Midbrain (tissue), 1 donor: ENCODE data around the gene ANKRD12.

Experiments
- DNase-seq: peaks from one replicate; lab custom pipeline; 2025; lab: John Stamatoyannopoulos, UW

The ANKRD12 gene

DNA sequence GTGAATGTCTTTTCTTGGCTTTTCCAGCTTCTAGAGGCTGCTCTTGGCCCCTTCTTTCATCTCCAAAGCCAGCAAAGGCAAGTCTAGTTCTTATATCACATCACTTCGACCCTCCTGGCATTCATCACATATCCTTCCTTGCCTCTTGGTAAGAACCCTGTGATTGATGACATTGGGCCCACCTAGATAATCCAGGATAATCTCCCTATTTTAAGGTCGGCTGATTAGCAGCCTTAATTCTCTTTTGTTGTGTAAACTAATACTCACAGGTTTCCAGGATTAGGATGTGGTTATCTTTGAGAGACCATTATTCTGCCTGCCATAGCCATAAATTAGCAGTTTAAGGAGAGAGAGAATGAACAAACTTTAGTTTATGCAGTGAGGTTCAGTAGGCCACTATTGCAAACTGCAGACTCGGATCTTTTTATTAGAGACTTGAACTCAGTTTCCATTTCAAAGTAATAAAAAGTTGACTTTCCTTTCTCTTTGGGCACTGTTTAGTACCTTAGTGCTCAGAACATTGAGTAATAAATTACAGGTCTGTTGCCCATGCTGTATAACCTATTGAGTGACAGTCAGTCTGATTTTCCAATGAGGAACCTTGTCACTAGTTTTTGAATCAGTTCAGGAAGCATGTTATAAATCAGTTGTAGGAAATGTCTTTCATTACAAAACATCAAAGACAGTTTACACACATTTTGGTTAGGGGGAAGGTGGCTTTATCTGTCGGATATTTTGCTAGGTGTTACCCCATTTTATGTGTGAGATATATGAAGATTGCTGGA lies 29.6 kb upstream of the ANKRD12 start:
- no peak for DNase-seq

DNA sequence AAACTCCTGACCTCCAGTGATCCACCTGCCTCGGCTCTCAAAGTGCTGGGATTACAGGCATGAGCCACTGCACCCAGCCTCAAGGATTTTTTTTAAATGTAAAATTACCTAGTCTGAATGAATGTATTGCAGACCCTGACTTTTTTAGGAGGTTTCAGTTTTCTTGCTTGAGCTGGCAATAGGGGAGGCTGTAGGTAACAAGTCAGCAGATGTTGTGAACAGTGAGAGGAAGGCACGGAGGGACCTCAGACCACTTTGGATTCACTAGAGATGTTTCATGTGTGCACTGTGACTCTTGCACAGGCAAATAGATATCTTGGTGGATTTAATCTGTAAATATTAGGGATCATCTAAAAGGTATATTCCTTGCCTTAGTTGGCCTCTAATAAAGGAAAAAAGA lies 27.7 kb upstream of the ANKRD12 start:
- no peak for DNase-seq

DNA sequence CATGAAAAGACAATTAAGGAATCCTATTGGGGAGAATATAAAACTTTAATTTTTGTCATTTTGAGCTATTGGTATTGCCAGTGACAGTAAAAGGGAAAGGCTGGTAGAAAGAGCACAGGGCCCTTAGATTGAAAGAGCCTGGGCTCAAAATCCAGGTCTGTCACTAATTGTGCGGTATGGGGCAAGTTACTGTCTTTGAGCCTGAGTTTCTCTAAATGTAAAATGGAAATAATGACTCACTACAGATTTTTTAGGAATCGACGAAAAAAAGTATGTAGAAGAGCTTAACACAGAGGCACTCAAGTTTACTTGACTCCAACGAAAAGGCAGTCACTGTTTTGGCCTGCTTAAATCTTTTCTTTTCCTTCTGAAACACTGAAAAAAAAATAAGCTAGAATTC lies 27.1 kb upstream of the ANKRD12 start:
- no peak for DNase-seq

- no peak for DNase-seq
These were observed 23.0 kb upstream of the ANKRD12 start for GRCh38 chr18:9113468-9114149.

DNA sequence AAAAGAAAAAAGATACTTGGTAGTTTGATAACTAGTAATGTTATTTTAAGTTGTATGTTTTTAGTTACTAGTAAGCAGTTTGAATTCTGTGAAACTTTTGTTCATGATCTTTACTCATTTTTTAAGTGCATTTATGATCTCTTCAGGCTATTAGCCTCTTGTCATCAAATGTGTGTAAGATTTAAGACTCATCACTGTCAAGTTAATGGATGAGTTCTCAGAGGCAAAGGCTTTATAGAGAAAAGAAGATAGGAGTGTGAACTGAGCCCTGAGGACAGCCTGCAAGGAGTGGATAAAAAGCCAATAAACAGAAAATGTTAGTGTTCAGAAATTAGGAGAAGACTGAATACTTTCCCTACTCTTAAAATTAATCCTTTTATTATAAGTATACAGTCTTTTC lies 20.6 kb upstream of the ANKRD12 start:
- DNase-seq: no peak

GRCh38 chr18:9117980-9118841 lies 18.4 kb upstream of the ANKRD12 start:
- no peak for DNase-seq

- DNase-seq: no peak
These were observed 15.8 kb upstream of the ANKRD12 start for GRCh38 chr18:9120796-9121195.

GRCh38 chr18:9123520-9123919 lies 13.1 kb upstream of the ANKRD12 start:
- DNase-seq: no peak

DNA sequence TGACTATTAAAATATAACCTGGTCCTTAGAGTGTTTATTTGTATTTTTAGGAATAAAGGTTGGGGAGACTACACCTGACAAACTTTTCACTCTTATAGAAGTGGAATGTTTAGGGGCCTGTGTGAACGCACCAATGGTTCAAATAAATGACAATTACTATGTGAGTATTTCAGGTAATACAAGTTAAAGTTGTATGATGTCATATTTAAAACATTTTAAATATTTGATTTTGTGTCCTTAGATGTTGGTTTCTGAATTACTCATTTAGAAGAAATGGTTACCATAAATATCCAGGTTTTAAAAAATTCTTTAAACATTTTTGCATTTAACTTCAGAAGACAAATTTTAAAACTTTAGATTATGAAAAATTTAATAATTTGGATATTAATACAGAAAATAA lies 11.8 kb upstream of the ANKRD12 start:
- no peak for DNase-seq

DNA sequence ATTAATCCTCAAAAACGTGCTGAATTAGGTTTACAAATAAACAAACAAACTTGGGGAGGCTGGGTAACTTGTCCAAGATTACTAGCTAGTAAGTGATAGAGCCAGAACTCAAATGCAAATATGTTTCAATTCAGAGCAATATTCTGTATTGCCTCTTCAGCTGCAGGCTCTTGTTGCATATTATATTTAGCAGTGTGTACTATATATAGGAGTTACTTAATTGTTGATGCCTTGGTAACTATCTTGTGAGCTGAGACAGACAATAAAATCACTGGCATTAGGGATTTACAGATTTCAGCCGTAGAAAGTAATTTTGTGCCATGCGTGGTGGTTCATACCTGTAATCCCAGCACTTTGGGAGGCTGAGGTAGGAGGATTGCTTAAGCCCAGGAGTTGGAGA lies 10.2 kb upstream of the ANKRD12 start:
- DNase-seq: no peak

DNA sequence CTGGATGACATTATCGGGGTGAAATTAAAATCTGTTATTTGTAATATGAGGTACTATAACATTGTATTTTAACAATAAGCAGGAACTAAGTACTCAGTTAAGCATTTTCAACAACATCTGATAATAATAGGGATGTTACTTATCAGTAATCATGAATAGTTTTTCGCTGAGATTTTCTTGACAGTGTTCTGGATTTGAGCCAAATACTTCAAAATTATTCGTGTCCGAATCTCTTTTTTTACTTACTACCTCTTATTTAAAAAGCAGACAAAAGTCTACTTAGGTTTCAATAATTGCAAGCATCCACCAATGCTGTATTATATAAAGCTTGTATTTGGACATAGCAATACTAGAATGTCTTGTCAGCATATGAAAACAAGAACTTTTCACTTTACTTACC lies 6.4 kb upstream of the ANKRD12 start:
- DNase-seq: no peak

DNA sequence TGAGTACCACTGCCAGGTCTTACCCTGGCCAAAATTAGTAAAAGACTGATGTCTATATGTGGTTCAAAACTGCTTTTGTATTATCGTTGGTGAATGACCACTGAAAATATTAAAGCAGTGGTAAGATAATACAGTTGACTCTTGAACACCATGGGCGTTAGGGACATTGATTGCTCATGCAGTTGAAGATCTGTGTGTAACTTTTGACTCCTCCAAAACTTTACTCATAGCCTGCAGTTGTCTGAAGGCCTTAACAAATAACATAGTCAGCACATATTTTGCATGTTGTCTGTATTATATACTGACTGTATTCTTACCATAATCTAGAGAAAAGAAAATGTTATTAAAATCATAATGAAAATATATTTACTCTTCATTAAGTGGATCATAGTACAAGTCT lies 5.8 kb upstream of the ANKRD12 start:
- no peak for DNase-seq

DNA sequence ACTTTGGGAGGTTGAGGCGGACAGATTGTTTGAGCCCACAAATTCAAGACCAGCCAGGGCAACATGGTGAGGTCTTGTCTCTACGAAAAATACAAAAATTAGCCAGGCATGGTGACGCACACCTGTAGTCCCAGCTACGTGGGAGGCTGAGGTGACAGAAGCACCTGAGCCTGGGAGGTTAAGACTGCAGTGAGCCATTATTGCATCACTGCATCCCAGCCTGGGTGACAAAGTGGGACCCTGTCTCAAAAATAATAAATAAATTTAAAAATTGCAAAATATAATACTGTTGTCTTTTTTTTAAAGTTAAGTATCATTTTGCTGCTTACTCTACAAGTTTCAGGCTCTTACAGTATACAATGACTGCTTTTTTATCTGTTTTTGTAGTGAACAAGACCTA lies 4.0 kb upstream of the ANKRD12 start:
- no peak for DNase-seq

DNA sequence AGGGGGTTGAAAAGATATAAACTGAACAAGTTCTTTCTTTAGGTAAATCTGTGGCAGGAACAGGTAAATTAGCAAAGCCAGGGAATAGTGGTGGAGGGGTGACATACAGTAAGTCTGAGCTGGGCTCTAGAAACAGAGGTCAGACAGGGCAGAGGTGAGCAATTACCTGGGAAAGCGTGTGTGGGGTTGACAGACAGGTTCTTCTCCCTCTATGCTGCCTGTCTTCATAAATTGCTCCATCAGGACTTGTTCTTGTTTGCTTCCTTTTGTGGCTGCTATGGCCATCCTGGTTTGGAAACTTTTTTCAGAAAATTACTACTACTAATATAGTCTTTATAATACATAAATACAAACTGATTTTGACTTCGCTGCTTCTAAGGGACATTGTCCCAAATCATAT lies 3.4 kb upstream of the ANKRD12 start:
- DNase-seq: no peak

DNA sequence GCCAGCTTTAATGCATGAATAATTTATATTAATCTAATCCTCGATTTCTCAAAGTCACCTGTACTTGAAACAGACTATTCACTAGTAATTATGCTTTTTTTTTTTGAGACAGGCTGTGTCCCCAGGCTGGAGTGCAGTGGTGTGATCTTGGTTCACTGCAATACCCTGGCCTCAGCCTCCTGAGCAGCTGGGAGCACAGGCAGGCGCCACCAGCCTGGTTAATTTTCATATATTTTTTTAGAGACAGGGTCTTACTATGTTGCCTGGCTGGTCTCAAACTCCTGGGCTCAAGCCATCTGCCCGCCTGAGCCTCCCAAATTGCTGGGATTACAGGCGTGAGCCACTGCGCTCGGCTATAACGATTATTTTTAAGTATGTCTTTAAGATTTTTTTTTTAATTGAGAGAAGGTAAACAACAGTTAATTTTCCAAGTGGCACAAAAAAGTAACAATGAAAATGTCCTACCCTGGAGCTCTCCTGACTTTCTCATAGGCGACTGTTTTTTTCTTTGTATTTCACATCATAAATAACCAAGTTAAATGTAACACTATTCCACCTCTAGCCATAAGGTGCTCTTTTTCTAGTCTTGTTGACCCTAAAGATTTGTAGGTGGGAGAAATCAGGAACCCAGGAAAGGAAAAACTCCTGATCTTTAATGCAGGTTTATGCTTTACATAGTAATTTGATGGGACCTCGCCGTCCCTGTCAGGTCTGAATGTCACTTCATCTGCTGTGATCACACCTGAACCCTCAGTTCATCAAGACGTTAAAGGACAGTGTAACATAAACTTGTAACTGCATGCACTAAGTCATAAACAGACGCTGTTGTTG lies 1.3 kb upstream of the ANKRD12 start:
- no peak for DNase-seq

DNA sequence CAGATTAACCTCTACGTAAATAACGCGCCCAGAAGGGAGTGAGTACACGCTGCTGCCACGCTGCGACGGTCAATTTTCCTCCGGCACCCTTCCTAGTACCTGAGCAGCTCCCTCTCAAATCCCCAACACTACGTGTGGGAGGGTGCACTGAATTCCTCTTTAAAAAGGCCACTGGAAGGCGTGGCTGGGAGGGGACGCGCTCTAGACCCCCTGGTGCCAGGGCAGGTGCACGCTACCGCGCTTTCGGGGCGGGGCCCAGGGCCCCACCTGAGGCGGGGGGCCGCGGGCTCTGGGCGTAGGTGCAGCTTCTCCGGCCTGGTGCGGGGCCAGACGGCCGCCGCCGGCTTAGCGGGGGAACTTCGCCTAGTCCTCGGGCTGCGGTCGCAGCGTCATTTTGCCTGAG lies 668 bp upstream of the ANKRD12 start:
- peak; percentile 43 for DNase-seq

DNA sequence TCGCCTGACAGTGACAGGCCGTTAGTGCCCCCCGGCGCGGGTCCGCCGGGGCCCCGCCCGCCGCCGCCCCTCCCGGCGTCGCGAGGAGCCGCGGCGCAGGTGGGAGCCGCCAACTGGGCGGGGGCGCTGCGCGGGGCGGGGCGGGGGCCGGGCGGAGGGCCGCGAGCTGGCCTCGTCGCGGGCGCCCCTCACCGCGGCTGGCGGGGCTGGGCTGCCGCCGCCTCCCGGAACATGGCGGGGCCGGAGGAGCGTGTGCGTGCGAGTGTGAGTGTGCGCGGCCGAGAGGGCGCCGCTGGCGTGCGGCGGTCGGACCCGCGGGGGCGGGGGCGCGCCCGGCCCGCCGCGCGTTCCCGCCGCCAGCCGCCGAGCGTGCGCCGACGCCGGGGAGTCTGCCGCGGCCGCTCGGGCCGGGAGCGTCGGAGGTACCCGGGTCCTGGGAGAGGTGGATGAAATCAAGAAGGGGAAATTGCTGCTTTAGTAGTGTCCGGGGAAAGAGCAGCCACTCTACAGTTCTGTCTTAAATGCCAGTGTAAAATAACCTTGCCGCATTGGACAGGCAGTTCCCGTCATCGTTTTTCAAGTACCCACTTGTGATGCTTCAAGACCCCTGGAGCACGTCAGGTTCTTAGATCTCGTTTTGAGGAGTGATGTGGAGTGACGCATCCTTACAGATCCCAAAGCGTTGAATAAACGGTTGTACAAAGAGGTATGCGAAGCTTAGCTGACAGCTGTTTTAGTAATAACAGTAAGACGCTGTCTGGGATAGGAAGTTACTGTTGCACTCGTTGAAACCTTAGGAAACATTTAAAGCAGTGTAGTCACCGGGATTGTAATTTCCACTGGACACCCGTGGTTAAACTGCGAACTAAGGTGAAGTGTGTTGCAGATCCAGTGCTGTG lies 836 bp downstream of the ANKRD12 start:
- peak; percentile 60 for DNase-seq

DNA sequence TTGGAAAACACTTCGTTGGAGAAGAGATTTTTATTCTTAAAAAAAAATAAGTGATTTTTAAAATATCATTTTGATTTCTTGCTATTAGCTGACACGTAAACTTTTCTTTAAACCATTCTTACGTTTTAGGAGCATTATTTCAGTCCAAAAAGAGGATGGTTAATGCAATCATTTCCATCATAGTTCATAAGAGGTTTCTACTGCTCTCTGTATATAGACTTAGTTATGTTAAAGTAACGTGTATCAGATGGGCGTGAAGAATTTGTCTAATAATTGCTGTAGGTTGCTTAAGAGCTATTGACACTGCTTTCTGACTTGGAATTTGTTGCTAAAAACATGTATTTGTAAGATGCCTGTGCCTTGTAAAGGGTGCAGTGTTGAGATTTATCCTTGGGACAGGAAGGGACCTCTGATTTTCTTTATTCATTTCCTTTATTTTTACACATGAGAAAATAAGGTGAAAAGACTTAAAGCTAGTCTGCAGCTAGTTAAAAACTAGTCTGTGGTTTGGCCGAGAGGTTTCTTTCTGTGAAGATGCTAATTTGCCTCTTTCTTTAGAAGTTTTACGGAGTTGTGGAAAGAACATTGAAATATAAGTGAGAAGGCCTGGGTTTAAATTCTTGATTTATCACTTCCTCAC lies 2.9 kb downstream of the ANKRD12 start:
- no peak for DNase-seq

GRCh38 chr18:9140381-9140780 lies 3.8 kb downstream of the ANKRD12 start:
- DNase-seq: no peak

- no peak for DNase-seq
These were observed 4.4 kb downstream of the ANKRD12 start for GRCh38 chr18:9140984-9141383.
